Measurements from ENCODE around the gene USP11.

- TF ChIP-seq, protein P1, sequence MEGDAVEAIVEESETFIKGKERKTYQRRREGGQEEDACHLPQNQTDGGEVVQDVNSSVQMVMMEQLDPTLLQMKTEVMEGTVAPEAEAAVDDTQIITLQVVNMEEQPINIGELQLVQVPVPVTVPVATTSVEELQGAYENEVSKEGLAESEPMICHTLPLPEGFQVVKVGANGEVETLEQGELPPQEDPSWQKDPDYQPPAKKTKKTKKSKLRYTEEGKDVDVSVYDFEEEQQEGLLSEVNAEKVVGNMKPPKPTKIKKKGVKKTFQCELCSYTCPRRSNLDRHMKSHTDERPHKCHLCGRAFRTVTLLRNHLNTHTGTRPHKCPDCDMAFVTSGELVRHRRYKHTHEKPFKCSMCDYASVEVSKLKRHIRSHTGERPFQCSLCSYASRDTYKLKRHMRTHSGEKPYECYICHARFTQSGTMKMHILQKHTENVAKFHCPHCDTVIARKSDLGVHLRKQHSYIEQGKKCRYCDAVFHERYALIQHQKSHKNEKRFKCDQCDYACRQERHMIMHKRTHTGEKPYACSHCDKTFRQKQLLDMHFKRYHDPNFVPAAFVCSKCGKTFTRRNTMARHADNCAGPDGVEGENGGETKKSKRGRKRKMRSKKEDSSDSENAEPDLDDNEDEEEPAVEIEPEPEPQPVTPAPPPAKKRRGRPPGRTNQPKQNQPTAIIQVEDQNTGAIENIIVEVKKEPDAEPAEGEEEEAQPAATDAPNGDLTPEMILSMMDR (IDR thresholded peaks at IDR 0.05) = no peak
- TF ChIP-seq POLR2AphosphoS5 (IDR thresholded peaks at IDR 0.05) = no peak
- no peak for TF ChIP-seq EP300 (IDR thresholded peaks at IDR 0.05)
- no peak for TF ChIP-seq POLR2A (IDR thresholded peaks at IDR 0.05)
These were observed 15.8 kb downstream of the USP11 start for GRCh38 chrX:47248576-47248975.

Data from sigmoid colon (tissue), 4 donors.